Measurements from ENCODE around the gene DDIT4.

Gene DDIT4

GRCh38 chr10:72260239-72260975 lies 13.3 kb upstream of the DDIT4 start:
- DNase-seq (ENCODE audit: extremely low spot score), result peak; percentile 89
- ChIA-PET CTCF (interaction anchor here (0.7 to 3.3 kb wide), 20 partner anchors 8 to 212 kb away, joined by 3 to 18 read pairs (median 3); partner anchors contain the start of gene DDIT4), POLR2A (interaction anchor here (0.6 to 3.6 kb wide), 6 partner anchors 10 to 41 kb away, joined by 3 to 50 read pairs (median 4); partner anchors contain the start of gene DDIT4)
- TF ChIP-seq, protein P1, sequence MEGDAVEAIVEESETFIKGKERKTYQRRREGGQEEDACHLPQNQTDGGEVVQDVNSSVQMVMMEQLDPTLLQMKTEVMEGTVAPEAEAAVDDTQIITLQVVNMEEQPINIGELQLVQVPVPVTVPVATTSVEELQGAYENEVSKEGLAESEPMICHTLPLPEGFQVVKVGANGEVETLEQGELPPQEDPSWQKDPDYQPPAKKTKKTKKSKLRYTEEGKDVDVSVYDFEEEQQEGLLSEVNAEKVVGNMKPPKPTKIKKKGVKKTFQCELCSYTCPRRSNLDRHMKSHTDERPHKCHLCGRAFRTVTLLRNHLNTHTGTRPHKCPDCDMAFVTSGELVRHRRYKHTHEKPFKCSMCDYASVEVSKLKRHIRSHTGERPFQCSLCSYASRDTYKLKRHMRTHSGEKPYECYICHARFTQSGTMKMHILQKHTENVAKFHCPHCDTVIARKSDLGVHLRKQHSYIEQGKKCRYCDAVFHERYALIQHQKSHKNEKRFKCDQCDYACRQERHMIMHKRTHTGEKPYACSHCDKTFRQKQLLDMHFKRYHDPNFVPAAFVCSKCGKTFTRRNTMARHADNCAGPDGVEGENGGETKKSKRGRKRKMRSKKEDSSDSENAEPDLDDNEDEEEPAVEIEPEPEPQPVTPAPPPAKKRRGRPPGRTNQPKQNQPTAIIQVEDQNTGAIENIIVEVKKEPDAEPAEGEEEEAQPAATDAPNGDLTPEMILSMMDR (IDR thresholded peaks at IDR 0.05; ENCODE audit: control extremely low read depth, extremely low read depth, low read depth, missing control alignments), result no peak

DNA sequence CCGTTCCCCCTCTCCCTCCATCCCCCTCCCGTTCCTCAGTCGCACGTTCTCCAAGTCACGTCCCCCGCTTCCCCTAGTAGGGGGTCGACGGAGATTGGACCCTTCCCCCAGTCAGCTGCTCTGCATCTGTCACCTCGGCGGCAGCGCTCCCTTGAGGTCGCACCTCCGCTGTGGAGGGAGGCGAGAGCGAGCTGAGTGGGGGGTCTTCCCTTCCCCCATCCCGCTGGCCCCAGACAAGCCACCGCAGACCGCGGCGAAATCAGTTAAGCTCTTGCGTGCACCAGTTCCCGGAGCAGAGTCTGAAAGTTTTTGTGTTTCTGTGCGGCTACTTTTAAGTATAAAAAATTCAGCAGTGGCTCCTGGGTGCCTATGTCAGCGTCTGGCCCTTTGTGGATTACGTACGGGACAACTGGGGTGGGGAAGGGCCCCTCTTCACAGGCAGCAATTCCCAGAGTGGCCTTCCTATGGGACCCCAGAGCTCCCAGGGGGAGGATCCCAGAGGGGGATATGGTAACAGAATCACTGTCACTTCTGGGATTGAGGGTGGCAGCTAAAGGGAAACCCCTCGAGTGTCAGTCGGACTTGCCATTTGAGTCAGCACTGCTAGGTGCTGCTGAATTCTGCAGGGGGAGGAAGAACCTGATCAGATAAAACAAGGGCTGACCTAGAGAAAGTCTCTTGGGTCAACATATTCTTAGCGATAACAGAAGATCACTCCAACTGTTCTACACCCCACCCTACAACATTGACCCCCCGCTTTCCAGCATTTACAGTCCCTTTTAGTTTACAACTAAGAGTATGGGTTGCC lies 12.5 kb upstream of the DDIT4 start:
- DNase-seq (ENCODE audit: extremely low spot score), result peak; percentile 73
- TF ChIP-seq, protein P1 (IDR thresholded peaks at IDR 0.05; ENCODE audit: control extremely low read depth, extremely low read depth, low read depth, missing control alignments), result peak; percentile 20
- POLR2A ChIA-PET, result interaction anchor here (0.7 to 3.6 kb wide), 5 partner anchors 11 to 40 kb away, joined by 3 to 50 read pairs (median 3); partner anchors contain the start of gene DDIT4
- CTCF ChIA-PET, result interaction anchor here (0.7 to 3.3 kb wide), 11 partner anchors 9 to 79 kb away, joined by 3 to 18 read pairs (median 3); partner anchors contain the start of gene DDIT4

DNA sequence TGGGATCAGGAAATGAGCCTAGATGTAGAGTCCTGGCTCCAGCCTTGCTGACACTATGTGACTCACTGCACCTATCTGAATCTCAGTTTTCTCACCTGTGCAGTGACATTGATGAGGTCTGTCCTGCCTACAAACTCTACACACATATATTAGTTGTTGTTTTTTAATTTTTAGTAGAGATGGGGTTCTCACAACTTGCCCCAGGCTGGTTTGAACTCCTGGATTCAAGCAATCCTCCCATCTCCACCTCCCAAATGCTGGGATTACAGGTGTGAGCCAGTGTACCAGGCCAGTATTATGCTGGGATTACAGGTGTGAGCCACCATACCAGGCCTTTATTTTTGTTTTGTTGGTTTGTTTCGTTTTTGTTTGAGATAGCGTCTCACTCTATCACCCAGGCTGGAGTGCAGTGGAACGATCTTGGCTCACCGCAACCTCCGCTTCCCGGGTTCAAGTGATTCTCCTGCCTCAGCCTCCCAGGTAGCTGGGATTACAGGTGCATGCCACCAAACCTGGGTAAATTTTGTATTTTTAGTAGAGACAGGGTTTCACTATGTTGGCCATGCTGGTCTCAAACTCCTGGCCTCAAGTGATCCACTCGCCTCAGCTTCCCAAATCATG lies 11.8 kb upstream of the DDIT4 start:
- ChIA-PET POLR2A (interaction anchor here (1.1 to 3.6 kb wide), 2 partner anchors 13 to 39 kb away, joined by 3 to 50 read pairs; partner anchors contain the start of gene DDIT4), CTCF (interaction anchor here (0.9 to 3.3 kb wide), 5 partner anchors 10 to 25 kb away, joined by 3 to 18 read pairs (median 3); no protein-coding TSS in a partner anchor)
- DNase-seq (ENCODE audit: extremely low spot score), result no peak
- TF ChIP-seq, protein P1 (IDR thresholded peaks at IDR 0.05; ENCODE audit: control extremely low read depth, extremely low read depth, low read depth, missing control alignments), result no peak

GRCh38 chr10:72263613-72264241 lies 10.0 kb upstream of the DDIT4 start:
- ChIA-PET CTCF (interaction anchor here (1.2 to 2.1 kb wide), 2 partner anchors 11 to 16 kb away, joined by 3 to 14 read pairs; no protein-coding TSS in a partner anchor), POLR2A (interaction anchor here (0.6 to 1.0 kb wide), 2 partner anchors 10 kb away, joined by 3 to 5 read pairs; no protein-coding TSS in a partner anchor)
- TF ChIP-seq, protein P1 (IDR thresholded peaks at IDR 0.05; ENCODE audit: control extremely low read depth, extremely low read depth, low read depth, missing control alignments), result no peak
- DNase-seq (ENCODE audit: extremely low spot score), result no peak

DNA sequence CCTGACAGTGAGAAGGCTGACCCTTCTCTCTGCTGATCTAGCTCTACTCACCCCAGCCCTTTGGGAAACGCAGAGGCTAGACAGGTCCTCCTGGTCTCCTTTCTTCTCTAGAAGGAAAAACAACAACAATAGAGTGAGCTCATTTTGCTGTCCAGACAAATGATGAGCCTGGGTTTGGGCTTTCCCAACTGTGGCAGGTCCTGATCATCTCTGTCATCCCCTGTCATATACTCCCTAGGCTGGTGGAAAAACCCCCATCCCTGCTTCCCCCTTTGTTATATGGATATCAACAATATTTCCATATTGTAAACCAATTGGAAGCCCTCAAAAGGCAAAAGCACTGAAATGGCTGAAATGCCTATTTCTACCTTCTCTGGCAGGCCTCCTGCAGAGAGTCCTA lies 9.2 kb upstream of the DDIT4 start:
- TF ChIP-seq, protein P1 (IDR thresholded peaks at IDR 0.05; ENCODE audit: control extremely low read depth, extremely low read depth, low read depth, missing control alignments), result no peak
- ChIA-PET CTCF (interaction anchor here (1.1 to 2.1 kb wide), 2 partner anchors 11 to 15 kb away, joined by 3 to 14 read pairs; no protein-coding TSS in a partner anchor), POLR2A (interaction anchor here (1.0 kb wide), 1 partner anchor 9 kb away, joined by 5 read pairs; no protein-coding TSS in a partner anchor)
- no peak for DNase-seq (ENCODE audit: extremely low spot score)

All from GM10248 (cell line).